Tibial nerve (tissue), 4 donors: Measurements from ENCODE around the gene KMT2C.

ENCODE experiments used
- CTCF ChIP-seq, 5 experiments: fragments of 200-600 bp in 3 of 5; fragments of 450-650 bp in 2 of 5; sonication (generic) in 3 of 5; IDR thresholded peaks; one replicate each; pipeline ENCODE4 v1.5.1; 2016 to 2019; ENCODE audit warnings: antibody characterized with exemption in 5 of 5, mild to moderate bottlenecking in 3 of 5, moderate library complexity in 2 of 5
- EP300 ChIP-seq, 2 donors: sonication (generic); formaldehyde crosslinking; IDR thresholded peaks; one replicate each; pipeline ENCODE4 v1.6.1; 2017; ENCODE audit warnings: antibody characterized with exemption in 2 of 2, mild to moderate bottlenecking in 1 of 2
- POLR2A ChIP-seq, 2 donors: fragments of 450-650 bp; IDR thresholded peaks; one replicate each; pipeline ENCODE4 v1.6.1; 2017; ENCODE audit warnings: antibody characterized with exemption in 2 of 2, mild to moderate bottlenecking in 2 of 2, moderate library complexity in 2 of 2

- TF ChIP-seq CTCF (IDR thresholded peaks at IDR 0.05) (no peak), EP300 (IDR thresholded peaks at IDR 0.05) (no peak), POLR2A (IDR thresholded peaks at IDR 0.05) (no peak)
Observed at GRCh38 chr7:152142976-152143595, 292.7 kb downstream of the KMT2C start.
